ENCODE data around the gene FOXQ1.

Gene FOXQ1

GRCh38 chr6:1267057-1267732 lies 44.7 kb upstream of the FOXQ1 start:
- Histone ChIP-seq H3K36me3 (ENCODE audit: control insufficient read depth, low read length) (no peaks in the 10 kb centered on the region), H3K4me2 (ENCODE audit: low read length) (no peak overlapping the region), H3K4me3 (ENCODE audit: low read length) (no peak overlapping the region), H3K4me1 (ENCODE audit: control insufficient read depth, low read length) (no peaks in the 10 kb centered on the region), H4K20me1 (ENCODE audit: control insufficient read depth, insufficient read depth, low read depth, low read length) (no peaks in the 10 kb centered on the region), H3K79me2 (ENCODE audit: control insufficient read depth, low read length) (no peaks in the 10 kb centered on the region), H3K27me3 (ENCODE audit: control insufficient read depth, low read length) (no peaks in the 10 kb centered on the region), H3K9me3 (ENCODE audit: control insufficient read depth, insufficient read depth, low read length) (no peaks in the 10 kb centered on the region; the same call in 1 of the 2 replicates), H3F3A (ENCODE audit: control insufficient read depth, insufficient read depth) (no peaks in the 10 kb centered on the region), H3K9me2 (replicated peaks; ENCODE audit: control insufficient read depth, low read length) (no peaks in the 10 kb centered on the region), H3K27ac (ENCODE audit: low read depth, low read length) (no peak overlapping the region)
- no peak for TF ChIP-seq EZH2phosphoT487 (IDR thresholded peaks at IDR 0.05; ENCODE audit: borderline replicate concordance, low read length)

GRCh38 chr6:1267790-1268762 lies 43.8 kb upstream of the FOXQ1 start:
- H3F3A ChIP-seq (ENCODE audit: control insufficient read depth, insufficient read depth), result no peaks in the 10 kb centered on the region
- no peaks in the 10 kb centered on the region for H3K4me1 ChIP-seq (ENCODE audit: control insufficient read depth, low read length)
- no peaks in the 10 kb centered on the region for H3K79me2 ChIP-seq (ENCODE audit: control insufficient read depth, low read length)
- H3K36me3 ChIP-seq (ENCODE audit: control insufficient read depth, low read length), result no peaks in the 10 kb centered on the region
- no peaks in the 10 kb centered on the region for H4K20me1 ChIP-seq (ENCODE audit: control insufficient read depth, insufficient read depth, low read depth, low read length)
- no peak overlapping the region for H3K27ac ChIP-seq (ENCODE audit: low read depth, low read length)
- no peak overlapping the region for H3K4me3 ChIP-seq (ENCODE audit: low read length)
- H3K9me3 ChIP-seq (ENCODE audit: control insufficient read depth, insufficient read depth, low read length), result no peaks in the 10 kb centered on the region; the same call in 1 of the 2 replicates
- H3K4me2 ChIP-seq (ENCODE audit: low read length), result no peak overlapping the region
- TF ChIP-seq CTCF (IDR thresholded peaks at IDR 0.05; ENCODE audit: low read depth, low read length, poor library complexity, severe bottlenecking), result no peak
- TF ChIP-seq EZH2phosphoT487 (IDR thresholded peaks at IDR 0.05; ENCODE audit: borderline replicate concordance, low read length), result no peak
- no peaks in the 10 kb centered on the region for H3K9me2 ChIP-seq (replicated peaks; ENCODE audit: control insufficient read depth, low read length)
- H3K27me3 ChIP-seq (ENCODE audit: control insufficient read depth, low read length), result no peaks in the 10 kb centered on the region

- Histone ChIP-seq H3K9me3 (ENCODE audit: control insufficient read depth, insufficient read depth, low read length) (no peaks in the 10 kb centered on the region; the same call in 1 of the 2 replicates), H4K20me1 (ENCODE audit: control insufficient read depth, insufficient read depth, low read depth, low read length) (no peaks in the 10 kb centered on the region), H3K9me2 (replicated peaks; ENCODE audit: control insufficient read depth, low read length) (no peaks in the 10 kb centered on the region), H3K4me2 (ENCODE audit: low read length) (no peak overlapping the region), H3F3A (ENCODE audit: control insufficient read depth, insufficient read depth) (no peaks in the 10 kb centered on the region), H3K4me3 (ENCODE audit: low read length) (no peak overlapping the region), H3K36me3 (ENCODE audit: control insufficient read depth, low read length) (no peaks in the 10 kb centered on the region), H3K27ac (ENCODE audit: low read depth, low read length) (no peak overlapping the region), H3K79me2 (ENCODE audit: control insufficient read depth, low read length) (no peaks in the 10 kb centered on the region), H3K27me3 (ENCODE audit: control insufficient read depth, low read length) (no peaks in the 10 kb centered on the region), H3K4me1 (ENCODE audit: control insufficient read depth, low read length) (no peaks in the 10 kb centered on the region)
- TF ChIP-seq CTCF (IDR thresholded peaks at IDR 0.05; ENCODE audit: low read depth, low read length, poor library complexity, severe bottlenecking) (no peak), EZH2phosphoT487 (IDR thresholded peaks at IDR 0.05; ENCODE audit: borderline replicate concordance, low read length) (no peak)
These were observed 40.7 kb upstream of the FOXQ1 start for GRCh38 chr6:1271071-1271763.
